Body of pancreas (tissue), 4 donors: ENCODE measurements around the gene NATD1.
"Not testable (repeated sequence)": the region's sequence is repeated elsewhere in the genome, so short reads cannot be mapped to it uniquely, and the experiment has no call there.

ENCODE experiments used
- CTCF ChIP-seq, 7 experiments: fragments of 450-650 bp in 4 of 7; fragments of 200-600 bp in 3 of 7; sonication (generic) in 3 of 7; IDR thresholded peaks; one replicate each; pipeline ENCODE4 v1.5.1; 2016 to 2019; ENCODE audit warnings: antibody characterized with exemption in 7 of 7
- POLR2A ChIP-seq, 3 donors: fragments of 450-650 bp; IDR thresholded peaks; one replicate each; pipeline ENCODE4 v1.6.1; 2016; ENCODE audit warnings: antibody characterized with exemption in 3 of 3, mild to moderate bottlenecking in 2 of 3

GRCh38 chr17:21192414-21192813 is 60.8 kb downstream of the NATD1 start:
- not testable (repeated sequence) for TF ChIP-seq POLR2A, CTCF (IDR thresholded peaks at IDR 0.05)
